NCI-H1436 (cell line): ENCODE results near the gene EDAR.

Experiments used
- DNase-seq: peaks from one replicate; lab custom pipeline; 2025; lab: John Stamatoyannopoulos, UW

The EDAR gene

GRCh38 chr2:109001201-109001600, 12.2 kb upstream of the EDAR start:
- DNase-seq: no peak

GRCh38 chr2:109000738-109001137, 11.7 kb upstream of the EDAR start:
- no peak for DNase-seq

GRCh38 chr2:108998911-108999310, 9.9 kb upstream of the EDAR start:
- DNase-seq: no peak

- DNase-seq: no peak
Measured at GRCh38 chr2:108994178-108994577, 5.2 kb upstream of the EDAR start.

GRCh38 chr2:108993095-108993937, 4.3 kb upstream of the EDAR start:
- no peak for DNase-seq

GRCh38 chr2:108988076-108988795, 784 bp downstream of the EDAR start:
- no peak for DNase-seq

- DNase-seq: no peak
Measured at GRCh38 chr2:108986916-108987510, 2.0 kb downstream of the EDAR start.

- no peak for DNase-seq
Measured at GRCh38 chr2:108983610-108984009, 5.4 kb downstream of the EDAR start.

- DNase-seq: no peak
Measured at GRCh38 chr2:108983061-108983460, 6.0 kb downstream of the EDAR start.

GRCh38 chr2:108982259-108982679, 6.8 kb downstream of the EDAR start:
- no peak for DNase-seq

GRCh38 chr2:108981846-108982245, 7.2 kb downstream of the EDAR start:
- no peak for DNase-seq

- no peak for DNase-seq
Measured at GRCh38 chr2:108980076-108980475, 8.9 kb downstream of the EDAR start.

GRCh38 chr2:108979461-108979860, 9.6 kb downstream of the EDAR start:
- no peak for DNase-seq

- no peak for DNase-seq
Measured at GRCh38 chr2:108978709-108979111, 10.3 kb downstream of the EDAR start.

GRCh38 chr2:108975613-108976435, 13.2 kb downstream of the EDAR start:
- DNase-seq: no peak

- no peak for DNase-seq
Measured at GRCh38 chr2:108974674-108975073, 14.3 kb downstream of the EDAR start.

GRCh38 chr2:108972663-108973062, 16.4 kb downstream of the EDAR start:
- no peak for DNase-seq

- DNase-seq: no peak
Measured at GRCh38 chr2:108971661-108972566, 17.1 kb downstream of the EDAR start.

GRCh38 chr2:108970369-108970768, 18.7 kb downstream of the EDAR start:
- no peak for DNase-seq

- no peak for DNase-seq
Measured at GRCh38 chr2:108969856-108970255, 19.2 kb downstream of the EDAR start.

- DNase-seq: no peak
Measured at GRCh38 chr2:108968619-108969018, 20.4 kb downstream of the EDAR start.
